GM18951 (cell line): Measurements from ENCODE around the gene NOVA1.

ENCODE experiments used
- POLR2A ChIP-seq: IDR thresholded peaks from 4 replicates; pipeline ENCODE4 v1.6.1; 2011; ENCODE audit warnings: mild to moderate bottlenecking; ENCODE audit not compliant: insufficient read length, insufficient read depth; ENCODE audit errors: extremely low read depth
- in situ Hi-C: fragments of 300-500 bp; cut with MboI; formaldehyde crosslinking; loops from one replicate; pipeline ENCODE4 v1.12.0; 2022; ENCODE audit warnings: low sequenced_read_pairs, mixed read lengths, inconsistent platforms; ENCODE audit not compliant: unreplicated experiment

NOVA1 gene

DNA sequence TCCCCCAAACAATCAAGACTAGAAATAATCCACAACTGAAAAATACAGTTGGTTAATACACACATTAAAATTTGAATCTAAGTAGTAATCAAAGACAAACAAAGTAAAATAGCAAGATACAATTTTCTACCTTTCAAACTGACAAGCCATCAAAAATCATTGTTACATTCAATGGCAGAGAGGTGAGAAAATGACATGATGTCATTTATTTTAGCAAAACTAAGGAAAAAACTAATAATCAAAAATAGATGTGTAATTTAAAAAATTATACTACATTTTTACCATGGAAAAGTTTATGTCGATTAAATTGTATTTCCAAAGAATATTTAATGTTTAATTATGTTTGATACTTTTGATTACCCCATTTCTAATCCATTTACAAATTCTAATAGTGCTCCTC, 59.7 kb downstream of the NOVA1 start:
- in situ Hi-C loops, result no loop called here
- TF ChIP-seq POLR2A, result no peak

DNA sequence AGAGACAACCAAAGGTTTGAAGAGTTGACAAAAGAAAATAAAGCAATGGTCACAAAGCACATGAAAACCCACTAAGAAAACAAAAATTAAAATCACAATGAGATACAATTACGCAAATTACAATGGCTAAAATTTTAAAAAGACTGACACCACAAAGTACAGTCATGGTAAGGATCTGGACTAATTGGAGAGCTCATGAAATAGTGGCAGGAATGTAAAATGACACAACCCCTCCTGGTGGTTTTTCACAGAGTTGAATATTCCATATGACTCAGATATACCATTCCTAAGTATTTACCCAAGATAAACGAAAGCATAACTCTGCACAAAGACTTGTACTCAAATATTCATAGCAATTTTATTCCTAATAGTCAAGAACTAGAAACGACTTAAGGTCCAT, 65.9 kb downstream of the NOVA1 start:
- in situ Hi-C loops, result no loop called here
- TF ChIP-seq POLR2A, result no peak

DNA sequence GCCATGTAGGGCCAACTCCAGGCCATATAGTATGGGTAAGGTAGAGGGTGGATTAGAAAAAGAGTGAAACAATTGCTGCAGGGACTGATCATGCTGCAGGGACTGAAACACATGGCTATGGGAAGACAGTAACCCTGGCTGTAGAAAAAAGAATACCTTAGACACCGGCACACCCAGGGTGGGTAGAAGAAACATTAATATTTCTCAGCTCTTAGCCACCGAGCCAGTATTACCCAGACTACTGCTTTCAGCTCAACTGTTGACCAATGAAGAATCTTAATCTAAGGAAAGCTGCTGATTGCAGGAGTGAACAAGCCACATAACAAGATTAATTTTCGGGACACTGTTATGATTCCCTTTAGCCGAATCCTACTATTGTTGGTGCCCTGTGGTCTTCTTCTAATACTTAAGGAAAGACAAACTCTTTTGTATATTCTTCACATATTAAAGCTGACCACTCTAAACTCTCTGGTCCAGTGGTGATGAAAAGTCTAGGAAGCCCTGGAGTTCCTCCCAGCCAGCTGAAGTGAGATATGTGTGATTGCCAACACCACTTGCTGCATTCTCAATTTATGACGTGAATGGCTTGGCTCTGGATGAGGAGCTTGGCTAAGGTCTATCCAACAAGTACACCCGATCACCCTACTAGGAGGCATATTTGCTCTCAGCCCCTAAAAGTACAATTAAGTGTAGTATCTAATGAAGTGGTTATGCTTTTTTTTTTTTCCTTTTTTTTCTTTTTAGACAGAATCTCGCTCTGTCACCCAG, 69.2 kb downstream of the NOVA1 start:
- no peak for TF ChIP-seq POLR2A
- in situ Hi-C loops, result no loop called here

DNA sequence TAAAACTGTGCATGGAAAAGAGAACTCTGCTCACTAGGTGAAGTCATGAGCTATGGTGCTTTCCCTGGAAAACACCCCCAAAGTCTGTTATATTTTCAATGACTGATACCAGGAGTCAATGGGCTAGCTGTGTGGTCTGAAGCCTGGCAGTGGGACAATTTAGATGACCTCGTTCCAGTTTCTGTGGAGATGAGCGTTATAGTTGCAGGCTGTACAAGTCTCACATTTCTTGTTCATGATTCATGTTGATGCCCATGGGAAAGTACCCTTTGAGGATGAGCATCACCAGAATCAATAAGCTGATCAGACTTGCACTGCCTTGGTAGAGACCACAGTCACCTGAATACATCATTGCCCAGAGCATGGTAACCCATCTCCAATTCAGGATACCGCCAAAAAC, 70.7 kb downstream of the NOVA1 start:
- no peak for TF ChIP-seq POLR2A
- in situ Hi-C loops, result no loop called here

DNA sequence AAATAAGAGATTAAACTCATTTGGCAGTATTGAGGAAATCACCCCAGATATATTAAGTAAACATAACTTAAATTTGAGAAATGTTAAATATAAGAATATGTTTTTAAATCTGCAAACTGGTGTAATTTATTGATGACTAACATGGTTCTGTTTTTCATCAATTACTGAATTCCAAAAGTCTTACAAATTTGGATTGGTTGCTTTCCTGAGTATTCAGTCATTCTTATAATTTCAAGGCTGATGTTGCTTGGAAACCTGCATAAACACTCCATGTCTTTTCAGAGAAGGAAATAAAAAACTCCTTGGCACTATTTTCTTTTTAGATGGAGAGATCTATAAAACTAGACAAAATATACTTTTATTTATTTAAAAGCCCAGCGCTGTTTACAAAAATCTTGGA, 71.7 kb downstream of the NOVA1 start:
- in situ Hi-C loops, result no loop called here

DNA sequence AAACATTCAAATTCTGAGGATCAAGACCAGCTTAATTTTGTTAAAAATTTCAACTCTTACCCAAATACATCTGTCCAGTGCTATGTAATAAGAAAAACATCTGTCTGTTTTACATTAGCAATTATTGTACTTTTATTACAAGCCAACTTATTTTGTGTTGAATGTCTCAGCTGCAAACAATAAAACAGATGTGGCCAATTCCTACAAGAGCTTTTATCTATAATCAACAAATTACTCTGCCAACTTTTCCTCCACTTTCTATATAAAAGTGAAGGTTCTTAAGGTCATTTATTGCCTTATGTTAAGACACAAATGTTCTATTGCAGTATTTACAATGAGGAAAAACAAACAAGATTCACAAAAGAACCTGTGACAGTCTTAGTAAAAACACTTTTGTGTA, 72.7 kb downstream of the NOVA1 start:
- no peak for TF ChIP-seq POLR2A
- in situ Hi-C loops, result no loop called here

More for the DNA sequence above, 71.7 kb downstream of the NOVA1 start:
- no peak for TF ChIP-seq POLR2A

DNA sequence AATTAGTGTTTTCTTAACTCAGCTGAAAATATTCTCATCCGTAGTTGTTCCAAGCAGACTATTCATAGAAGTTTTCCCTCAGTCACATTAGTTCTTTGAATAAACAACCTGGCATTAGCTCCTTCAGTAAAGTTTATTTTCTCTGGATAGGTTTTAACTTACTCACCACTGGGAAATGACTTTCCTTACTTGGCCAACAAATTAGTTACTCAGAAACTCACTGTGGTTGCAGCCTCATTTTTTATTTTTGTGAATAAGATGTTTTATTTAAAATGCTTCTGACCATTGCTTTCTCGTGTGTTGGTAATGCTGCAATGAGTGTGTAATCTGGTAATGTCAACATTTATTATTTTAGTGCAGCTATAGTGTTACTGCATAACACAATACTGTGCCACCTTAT, 74.9 kb downstream of the NOVA1 start:
- no peak for TF ChIP-seq POLR2A
- in situ Hi-C loops, result no loop called here

DNA sequence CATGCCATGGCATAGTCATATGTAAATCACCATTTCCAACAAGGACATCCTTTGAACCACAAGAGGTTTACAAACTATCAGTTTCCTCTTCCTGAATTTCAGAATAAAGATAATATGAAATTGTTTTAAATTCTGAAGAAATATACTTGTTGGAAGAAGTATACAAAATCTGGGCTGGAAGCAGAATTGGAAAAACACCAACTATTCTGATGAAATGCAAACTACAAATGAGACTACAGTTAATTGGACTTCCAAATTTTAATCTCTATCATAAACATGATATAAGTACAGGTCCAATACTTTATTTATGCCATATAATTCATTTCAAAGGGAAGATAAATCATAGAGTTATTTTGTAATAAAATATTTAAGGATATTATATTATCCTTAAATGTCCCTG, 80.1 kb downstream of the NOVA1 start:
- TF ChIP-seq POLR2A, result no peak
- in situ Hi-C loops, result no loop called here

DNA sequence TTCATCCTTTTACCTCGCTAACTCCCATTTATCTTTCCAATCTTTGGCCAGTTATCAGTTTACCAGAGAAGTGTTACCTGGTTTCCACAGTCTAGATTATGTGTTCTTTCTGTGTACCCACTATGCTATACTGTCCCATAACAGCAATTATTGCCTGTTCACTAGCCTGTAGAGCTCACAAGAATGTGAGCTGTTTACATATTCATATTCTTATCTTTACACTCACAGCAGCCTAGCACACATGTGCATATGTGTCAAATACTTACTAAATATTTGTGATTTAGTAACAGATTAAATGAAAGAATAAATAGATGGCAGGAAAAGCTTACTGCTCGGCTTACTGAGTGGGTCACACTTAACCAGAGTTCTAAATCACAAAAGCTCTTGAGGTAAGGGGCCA, 97.8 kb downstream of the NOVA1 start:
- no peak for TF ChIP-seq POLR2A
- in situ Hi-C loops, result no loop called here

DNA sequence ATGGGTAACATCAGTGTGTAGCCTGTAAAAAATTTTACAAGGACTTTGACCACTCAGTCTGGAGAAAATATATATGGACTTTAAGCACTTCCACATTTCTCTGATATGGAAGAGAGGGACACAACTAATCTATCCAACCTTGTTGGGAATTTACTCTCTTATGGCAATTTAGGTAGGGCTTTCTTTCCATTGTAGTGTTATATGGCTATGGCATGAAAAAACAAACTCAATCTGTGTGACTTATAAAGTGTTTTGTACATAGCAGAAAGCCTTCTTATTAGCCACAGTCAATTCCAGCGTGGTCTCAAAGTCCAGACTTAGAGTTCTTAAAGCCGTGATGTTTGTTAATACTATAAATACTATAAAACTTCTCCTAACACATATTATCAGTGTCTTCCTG, 98.3 kb downstream of the NOVA1 start:
- TF ChIP-seq POLR2A, result no peak
- in situ Hi-C loops, result no loop called here

DNA sequence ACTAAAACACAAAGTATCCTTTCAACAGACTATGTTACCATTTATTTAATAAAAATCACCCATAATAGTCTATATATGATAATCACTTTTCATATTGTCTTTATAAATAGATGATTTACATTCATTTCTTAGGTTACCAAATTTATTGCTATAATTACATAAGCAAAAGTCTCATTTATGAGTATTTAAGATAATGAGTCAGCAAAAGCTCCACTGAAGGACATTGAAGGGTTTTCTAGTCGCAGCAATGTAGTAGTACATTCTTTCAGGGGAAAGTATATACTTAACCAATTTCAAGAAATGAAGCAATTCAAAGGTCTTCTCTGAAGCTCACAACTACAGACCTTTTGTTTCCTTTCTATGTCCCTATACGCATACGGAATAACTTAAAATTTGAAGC, 110.9 kb downstream of the NOVA1 start:
- in situ Hi-C loops, result no loop called here
- no peak for TF ChIP-seq POLR2A

DNA sequence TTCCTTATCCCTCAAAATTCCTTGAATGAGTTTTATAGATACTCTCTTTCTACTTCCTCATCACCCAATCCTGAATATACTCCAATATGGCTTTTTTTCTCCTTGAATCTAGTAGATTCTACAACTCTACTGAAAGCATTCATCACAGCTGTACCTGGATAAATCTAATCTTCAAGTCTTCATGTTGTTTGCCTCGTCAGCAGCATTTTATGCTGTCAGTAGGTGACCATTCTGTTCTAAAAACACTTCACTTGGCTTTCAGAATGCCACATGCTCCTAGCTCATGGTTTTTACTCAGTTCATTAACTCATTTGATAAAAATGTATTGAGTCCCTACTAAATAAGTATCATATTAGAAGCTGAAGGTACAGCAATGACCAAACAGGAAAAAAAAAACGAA, 113.3 kb downstream of the NOVA1 start:
- TF ChIP-seq POLR2A, result no peak

DNA sequence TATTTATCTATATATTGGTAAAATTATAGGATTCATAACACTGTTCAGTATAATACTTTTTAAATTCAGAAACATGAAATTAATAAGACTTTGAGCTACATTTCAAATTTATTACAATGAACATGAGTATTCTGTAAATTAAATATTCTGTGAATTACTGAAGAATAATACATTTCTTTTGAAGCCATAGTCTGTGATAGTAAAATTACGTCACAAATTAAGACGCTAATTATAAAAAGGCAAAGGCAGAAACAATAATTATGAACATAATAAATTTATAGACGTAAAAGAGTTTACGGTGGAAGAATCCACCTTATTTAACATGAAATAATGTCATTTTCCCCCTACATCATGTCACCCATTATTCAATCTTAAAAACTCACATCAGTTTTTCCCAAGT, 118.9 kb downstream of the NOVA1 start:
- in situ Hi-C loops, result no loop called here

More for the DNA sequence above, 113.3 kb downstream of the NOVA1 start:
- in situ Hi-C loops, result no loop called here

DNA sequence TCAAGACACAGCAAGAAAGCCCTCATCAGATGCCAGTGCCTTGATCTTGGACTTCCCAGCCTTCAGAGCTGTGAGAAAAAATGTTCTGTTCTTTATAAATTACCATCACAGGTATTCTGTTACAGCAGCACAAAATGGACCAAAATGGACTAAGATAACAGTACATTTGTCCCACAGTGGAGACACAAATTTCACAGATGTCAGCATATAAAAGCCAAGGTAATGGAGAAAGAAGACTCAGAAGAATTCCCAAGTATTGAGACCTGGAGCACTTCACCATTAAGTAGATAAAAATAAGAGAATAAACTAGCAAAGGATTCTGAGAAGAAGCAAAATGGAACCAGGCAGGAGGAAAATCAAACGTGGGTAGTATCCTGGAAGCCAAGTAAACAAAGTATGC, 131.0 kb downstream of the NOVA1 start:
- TF ChIP-seq POLR2A, result no peak
- in situ Hi-C loops, result no loop called here

More for the DNA sequence above, 118.9 kb downstream of the NOVA1 start:
- TF ChIP-seq POLR2A, result no peak

DNA sequence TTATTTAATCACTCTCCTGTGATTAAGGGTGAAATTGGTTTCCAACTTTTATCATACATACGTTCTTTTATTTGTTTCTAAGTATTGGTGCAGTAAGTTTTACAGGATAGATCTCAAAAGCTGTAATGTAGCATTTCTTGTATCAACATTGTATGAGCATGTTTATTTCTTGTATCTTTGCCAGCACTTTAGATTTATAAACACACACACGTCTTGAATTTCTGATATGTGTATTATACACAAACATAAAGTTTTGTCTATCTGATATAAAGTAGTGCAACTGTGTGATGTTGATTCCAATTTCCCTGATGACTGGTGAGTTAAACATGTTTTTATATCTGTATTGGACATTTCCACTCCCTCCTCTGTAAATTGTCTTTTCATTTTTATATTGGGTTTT, 134.7 kb downstream of the NOVA1 start:
- TF ChIP-seq POLR2A, result no peak
- in situ Hi-C loops, result no loop called here
